Measurements from ENCODE around the gene SHQ1. TPM values are rescaled to one million over a fixed set of nuclear protein-coding genes. Genes with fewer than 3 reads are reported as not detected.

SHQ1 gene
- total RNA-seq, 1 donor from 2014 or later = 14.8 TPM

DNA sequence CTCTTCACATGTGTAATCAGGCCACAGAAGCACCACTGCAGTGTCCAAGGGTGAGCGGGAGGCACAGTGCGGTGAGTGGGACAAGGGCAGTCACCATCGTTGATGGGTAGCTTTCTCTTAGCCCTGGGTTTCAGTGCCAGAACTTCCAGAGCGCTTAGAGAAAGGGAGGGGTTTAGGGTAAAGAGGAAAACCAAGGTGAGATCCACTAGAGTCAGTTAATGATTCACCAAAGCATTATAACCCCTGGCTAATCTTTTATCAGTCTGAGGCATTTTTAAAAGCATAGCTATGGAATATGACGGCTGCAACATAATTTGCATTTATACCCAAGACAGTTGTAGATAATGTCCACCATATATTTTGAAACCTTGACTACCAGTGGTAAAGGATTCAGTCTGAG, 94.8 kb downstream of the SHQ1 start:
- no peak for DNase-seq (ENCODE audit: low spot score)
- H3K4me3 Mint-ChIP-seq (ENCODE audit: unreplicated experiment) = no peak overlapping the region
- H3K4me1 Mint-ChIP-seq (ENCODE audit: low read depth) = peaks cover 7% of the 10 kb centered on the region
- H3K27ac Mint-ChIP-seq (ENCODE audit: unreplicated experiment) = no peak overlapping the region
- peaks cover 8% of the 10 kb centered on the region for H3K36me3 Mint-ChIP-seq (ENCODE audit: low read depth)
- H3K9me3 Mint-ChIP-seq (ENCODE audit: low read depth) = no peaks in the 10 kb centered on the region
- H3K27me3 Mint-ChIP-seq (ENCODE audit: low read depth) = no peaks in the 10 kb centered on the region
- TF ChIP-seq, protein P1, sequence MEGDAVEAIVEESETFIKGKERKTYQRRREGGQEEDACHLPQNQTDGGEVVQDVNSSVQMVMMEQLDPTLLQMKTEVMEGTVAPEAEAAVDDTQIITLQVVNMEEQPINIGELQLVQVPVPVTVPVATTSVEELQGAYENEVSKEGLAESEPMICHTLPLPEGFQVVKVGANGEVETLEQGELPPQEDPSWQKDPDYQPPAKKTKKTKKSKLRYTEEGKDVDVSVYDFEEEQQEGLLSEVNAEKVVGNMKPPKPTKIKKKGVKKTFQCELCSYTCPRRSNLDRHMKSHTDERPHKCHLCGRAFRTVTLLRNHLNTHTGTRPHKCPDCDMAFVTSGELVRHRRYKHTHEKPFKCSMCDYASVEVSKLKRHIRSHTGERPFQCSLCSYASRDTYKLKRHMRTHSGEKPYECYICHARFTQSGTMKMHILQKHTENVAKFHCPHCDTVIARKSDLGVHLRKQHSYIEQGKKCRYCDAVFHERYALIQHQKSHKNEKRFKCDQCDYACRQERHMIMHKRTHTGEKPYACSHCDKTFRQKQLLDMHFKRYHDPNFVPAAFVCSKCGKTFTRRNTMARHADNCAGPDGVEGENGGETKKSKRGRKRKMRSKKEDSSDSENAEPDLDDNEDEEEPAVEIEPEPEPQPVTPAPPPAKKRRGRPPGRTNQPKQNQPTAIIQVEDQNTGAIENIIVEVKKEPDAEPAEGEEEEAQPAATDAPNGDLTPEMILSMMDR (IDR thresholded peaks at IDR 0.05) = no peak

DNA sequence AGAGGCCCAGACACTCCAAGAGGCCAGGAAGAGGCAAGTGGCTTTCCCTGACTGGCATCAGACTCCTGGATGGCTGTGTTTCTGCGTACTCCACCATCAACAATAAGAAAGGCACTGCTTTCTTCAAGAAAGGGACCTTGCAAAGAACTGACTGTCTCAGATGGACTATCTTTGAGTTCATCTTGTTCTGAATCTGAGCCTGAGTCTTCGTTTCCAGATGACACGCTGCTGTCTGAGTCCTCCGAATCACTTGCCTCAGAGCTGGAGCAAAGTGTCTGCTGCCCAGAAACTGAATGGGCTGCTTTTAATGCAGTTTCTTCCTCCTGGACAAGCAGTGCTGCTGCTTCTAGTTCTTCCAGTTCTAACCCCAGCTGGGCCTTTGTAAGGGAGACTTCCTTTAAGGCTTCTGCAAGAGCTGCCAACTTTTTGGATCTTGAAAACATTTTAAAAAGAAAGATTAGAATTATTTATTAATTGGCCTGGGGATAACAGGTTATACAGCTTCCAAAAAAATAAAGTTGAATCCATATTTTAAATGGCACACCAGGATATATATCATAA, 97.8 kb downstream of the SHQ1 start:
- H3K4me1 Mint-ChIP-seq (ENCODE audit: low read depth) = peaks cover 9% of the 10 kb centered on the region
- H3K9me3 Mint-ChIP-seq (ENCODE audit: low read depth) = no peaks in the 10 kb centered on the region
- peaks cover 8% of the 10 kb centered on the region for H3K36me3 Mint-ChIP-seq (ENCODE audit: low read depth)
- H3K27me3 Mint-ChIP-seq (ENCODE audit: low read depth) = no peaks in the 10 kb centered on the region
- DNase-seq (ENCODE audit: low spot score) = no peak
- H3K27ac Mint-ChIP-seq (ENCODE audit: unreplicated experiment) = no peak overlapping the region
- H3K4me3 Mint-ChIP-seq (ENCODE audit: unreplicated experiment) = no peak overlapping the region
- TF ChIP-seq, protein P1 (IDR thresholded peaks at IDR 0.05) = no peak

DNA sequence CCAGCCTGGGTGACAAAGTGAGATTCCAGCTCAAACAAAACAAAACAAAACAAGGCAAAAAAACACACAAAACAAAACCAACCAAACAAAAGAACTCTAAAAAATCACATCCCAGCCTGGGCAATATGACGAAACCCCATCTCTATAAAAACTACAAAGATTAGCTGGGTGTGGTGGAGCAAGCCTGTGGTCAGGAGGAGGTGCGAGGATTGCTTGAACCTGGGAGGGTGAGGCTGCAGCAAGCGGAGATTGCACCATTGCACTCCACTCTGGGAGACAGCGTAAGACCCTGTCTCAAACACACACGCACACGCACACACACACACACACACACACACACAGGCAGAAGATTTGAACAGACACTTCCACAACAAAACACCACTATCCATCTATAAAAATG, 99.6 kb downstream of the SHQ1 start:
- no peaks in the 10 kb centered on the region for H3K27me3 Mint-ChIP-seq (ENCODE audit: low read depth)
- peaks cover 9% of the 10 kb centered on the region for H3K4me1 Mint-ChIP-seq (ENCODE audit: low read depth)
- H3K4me3 Mint-ChIP-seq (ENCODE audit: unreplicated experiment) = no peak overlapping the region
- H3K36me3 Mint-ChIP-seq (ENCODE audit: low read depth) = peaks cover 8% of the 10 kb centered on the region
- TF ChIP-seq, protein P1 (IDR thresholded peaks at IDR 0.05) = no peak
- H3K9me3 Mint-ChIP-seq (ENCODE audit: low read depth) = no peaks in the 10 kb centered on the region
- H3K27ac Mint-ChIP-seq (ENCODE audit: unreplicated experiment) = no peak overlapping the region
- DNase-seq (ENCODE audit: low spot score) = no peak

DNA sequence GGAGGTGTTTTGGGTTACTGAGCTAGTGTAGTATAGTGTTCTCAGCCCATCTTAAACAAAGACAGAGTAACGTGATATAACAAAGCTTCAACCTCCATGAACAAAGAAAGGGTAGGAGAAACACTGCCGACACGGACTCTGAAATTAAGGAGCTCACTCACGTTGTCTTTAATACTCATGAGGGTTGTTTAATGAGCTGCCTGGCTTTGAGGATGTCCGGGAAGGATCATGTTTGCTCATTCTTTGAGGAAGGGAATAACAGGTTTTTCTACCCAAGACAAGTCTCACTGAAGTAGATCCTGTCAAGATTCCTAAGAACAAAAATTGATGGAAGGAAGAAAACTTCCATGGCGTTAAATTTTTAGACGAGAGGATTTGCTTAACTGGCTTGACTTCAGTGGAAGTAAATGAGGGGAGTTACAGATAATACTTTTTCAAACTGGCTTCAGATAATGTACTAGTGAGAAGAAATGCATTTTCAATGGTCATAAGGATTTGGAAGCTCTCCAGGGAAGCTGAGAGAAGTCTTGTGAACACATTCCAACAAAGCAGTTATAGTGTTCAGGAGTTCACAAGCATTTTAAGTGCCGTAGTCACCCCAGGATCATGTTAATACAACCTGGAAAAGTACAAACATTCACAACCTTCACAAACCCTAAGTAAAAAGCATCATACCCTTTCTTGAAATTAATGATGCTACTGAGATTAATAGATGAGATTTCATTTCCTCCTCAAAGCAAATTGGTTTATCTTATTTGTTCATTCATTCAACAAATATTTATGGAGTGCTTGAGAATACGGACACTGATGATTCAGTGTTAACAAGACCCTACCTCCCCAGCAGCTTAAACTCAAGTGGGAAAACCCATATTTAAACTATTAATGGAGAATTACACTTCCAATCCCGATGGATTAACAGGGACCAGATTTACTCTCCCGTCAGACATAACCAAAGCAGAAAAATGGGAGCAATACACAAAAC, 101.5 kb downstream of the SHQ1 start:
- H3K9me3 Mint-ChIP-seq (ENCODE audit: low read depth) = no peaks in the 10 kb centered on the region
- H3K36me3 Mint-ChIP-seq (ENCODE audit: low read depth) = peaks cover 6% of the 10 kb centered on the region
- H3K27ac Mint-ChIP-seq (ENCODE audit: unreplicated experiment) = no peak overlapping the region
- peaks cover 9% of the 10 kb centered on the region for H3K4me1 Mint-ChIP-seq (ENCODE audit: low read depth)
- H3K27me3 Mint-ChIP-seq (ENCODE audit: low read depth) = no peaks in the 10 kb centered on the region
- TF ChIP-seq, protein P1 (IDR thresholded peaks at IDR 0.05) = no peak
- DNase-seq (ENCODE audit: low spot score) = no peak
- H3K4me3 Mint-ChIP-seq (ENCODE audit: unreplicated experiment) = no peak overlapping the region

DNA sequence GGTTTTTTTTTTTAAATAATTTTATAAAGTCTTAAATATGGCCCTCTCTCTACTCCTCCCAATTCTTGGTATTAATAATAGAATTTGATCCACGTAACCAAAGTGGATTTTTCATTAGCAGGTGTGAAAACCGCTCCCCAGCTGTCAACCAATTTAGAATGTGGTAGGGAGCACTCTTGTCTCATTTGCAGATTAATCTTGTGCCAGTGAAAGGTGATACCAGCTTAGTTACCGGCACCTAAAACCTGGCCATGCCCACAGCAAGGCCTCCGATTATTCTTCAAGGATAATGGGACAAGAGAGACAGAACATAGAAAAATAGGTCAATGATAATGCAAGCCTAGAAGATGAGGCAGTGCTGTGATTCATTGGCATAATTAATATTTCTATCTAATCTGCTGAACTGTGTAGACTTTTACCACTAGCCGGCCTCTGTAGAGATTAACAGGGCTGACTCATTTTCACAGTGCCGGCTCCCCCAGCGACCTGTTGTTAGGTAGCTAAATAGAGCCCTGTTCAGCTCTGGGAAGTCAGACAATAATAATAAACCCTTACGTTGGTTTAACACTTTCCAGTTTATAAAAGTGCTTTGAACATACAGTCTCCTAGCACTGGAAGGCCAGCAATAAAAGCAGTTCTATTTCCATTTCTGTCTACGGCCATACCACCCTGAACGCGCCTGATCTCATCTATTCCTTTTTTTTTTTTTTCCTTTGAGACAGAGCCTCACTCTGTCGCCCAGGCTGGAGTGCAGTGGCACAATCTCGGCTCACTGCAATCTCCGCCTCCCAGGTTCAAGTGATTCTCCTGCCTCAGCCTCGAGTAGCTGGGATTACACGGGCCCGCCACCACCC, 102.9 kb downstream of the SHQ1 start:
- H3K27me3 Mint-ChIP-seq (ENCODE audit: low read depth) = no peaks in the 10 kb centered on the region

More for the DNA sequence above, 102.9 kb downstream of the SHQ1 start:
- TF ChIP-seq, protein P1 (IDR thresholded peaks at IDR 0.05) = no peak
- Mint-ChIP-seq H3K4me1 (ENCODE audit: low read depth) (peaks cover 9% of the 10 kb centered on the region), H3K27ac (ENCODE audit: unreplicated experiment) (no peak overlapping the region), H3K9me3 (ENCODE audit: low read depth) (no peaks in the 10 kb centered on the region), H3K36me3 (ENCODE audit: low read depth) (peaks cover 6% of the 10 kb centered on the region), H3K4me3 (ENCODE audit: unreplicated experiment) (no peak overlapping the region)
- no peak for DNase-seq (ENCODE audit: low spot score)
